Erythroblast (primary cell): Measurements from ENCODE around the gene PPP1R12B.
"Not testable (repeated sequence)": the region's sequence is repeated elsewhere in the genome, so short reads cannot be mapped to it uniquely, and the experiment has no call there.

ENCODE experiments used
- DNase-seq, 2 experiments: peaks; one replicate each; lab custom pipeline; 2025; lab: John Stamatoyannopoulos, UW
- GATA1 ChIP-seq: IDR thresholded peaks from 2 replicates; pipeline ENCODE4 v1.6.1; 2011; ENCODE audit warnings: low read depth, mild to moderate bottlenecking, control low read depth, low read length, moderate library complexity
- POLR2A ChIP-seq: IDR thresholded peaks from 2 replicates; pipeline ENCODE4 v1.6.1; 2011; ENCODE audit warnings: mild to moderate bottlenecking, low read length

The PPP1R12B gene

GRCh38 chr1:202540448-202540847 lies 191.9 kb downstream of the PPP1R12B start:
- no peak for TF ChIP-seq GATA1
- TF ChIP-seq POLR2A = no peak
- DNase-seq = no peak

DNA sequence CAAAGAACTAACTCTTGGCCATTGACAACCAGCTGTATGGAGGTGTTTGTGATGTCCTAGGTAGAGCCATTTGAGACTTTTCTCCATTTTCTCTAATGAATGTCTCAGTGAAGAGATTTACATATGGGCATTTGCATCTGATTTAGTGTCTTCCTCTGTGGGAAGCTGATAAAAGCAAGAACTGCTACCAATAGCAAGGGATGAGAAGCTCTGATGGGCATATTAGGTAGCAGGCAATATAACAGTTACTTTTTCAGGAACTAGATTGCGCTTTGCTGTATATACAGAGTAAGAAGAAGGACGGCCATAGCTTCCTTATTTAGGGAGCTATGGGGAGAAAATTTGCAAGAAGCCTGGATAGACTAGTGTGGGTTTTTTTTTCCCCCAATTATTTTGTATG lies 192.4 kb downstream of the PPP1R12B start:
- not testable (repeated sequence) for DNase-seq

- DNase-seq = not testable (repeated sequence)
These were observed 193.9 kb downstream of the PPP1R12B start for GRCh38 chr1:202542415-202542814.

DNA sequence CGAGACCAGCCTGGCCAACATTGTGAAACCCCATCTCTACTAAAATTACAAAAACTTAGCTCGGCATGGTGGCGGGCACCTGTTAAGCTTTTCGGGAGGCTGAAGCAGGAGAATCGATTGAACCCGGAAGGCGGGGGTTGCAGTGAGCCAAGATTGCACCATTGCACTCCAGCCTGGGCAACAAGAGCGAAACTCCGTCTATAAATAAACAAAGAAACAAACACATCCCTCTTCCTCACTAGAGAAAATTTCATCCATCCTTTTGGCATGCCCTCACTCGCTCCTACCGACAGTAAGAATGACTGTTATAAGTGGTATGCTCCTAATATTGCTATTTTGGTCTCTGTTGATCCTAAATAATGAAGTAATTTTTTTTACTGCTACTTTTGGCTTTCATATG lies 195.0 kb downstream of the PPP1R12B start:
- not testable (repeated sequence) for DNase-seq

DNA sequence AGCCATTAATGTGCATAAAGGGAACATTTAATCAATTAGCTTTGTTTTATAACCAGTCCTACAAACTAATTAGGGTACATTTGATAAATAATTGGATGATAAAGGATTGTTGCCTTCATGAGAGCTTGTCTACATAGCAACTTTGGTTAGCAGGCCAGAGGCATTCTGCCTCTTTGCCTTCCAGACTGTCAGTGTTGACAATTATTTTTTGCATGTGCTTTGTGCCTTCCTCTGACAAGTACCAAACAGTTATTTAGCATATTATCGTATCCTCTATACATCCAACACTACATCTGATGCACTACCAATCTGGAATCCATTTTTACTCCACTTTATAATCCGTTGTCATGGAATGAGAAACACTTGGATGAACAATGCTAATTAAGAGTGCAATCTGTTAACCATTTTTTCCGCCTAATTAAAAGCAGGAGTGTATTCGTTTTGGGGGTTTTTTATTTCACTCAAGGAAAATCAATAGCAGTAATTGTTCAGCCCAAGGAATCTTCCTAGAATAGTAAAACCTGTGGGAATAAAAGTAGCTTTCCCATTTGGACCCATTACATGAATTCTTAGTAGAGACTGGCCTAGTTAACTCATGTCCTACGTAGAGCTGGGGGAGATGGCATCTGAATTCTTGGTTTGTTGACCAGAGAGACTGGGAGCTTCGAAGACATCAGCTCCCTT lies 196.4 kb downstream of the PPP1R12B start:
- not testable (repeated sequence) for DNase-seq

DNA sequence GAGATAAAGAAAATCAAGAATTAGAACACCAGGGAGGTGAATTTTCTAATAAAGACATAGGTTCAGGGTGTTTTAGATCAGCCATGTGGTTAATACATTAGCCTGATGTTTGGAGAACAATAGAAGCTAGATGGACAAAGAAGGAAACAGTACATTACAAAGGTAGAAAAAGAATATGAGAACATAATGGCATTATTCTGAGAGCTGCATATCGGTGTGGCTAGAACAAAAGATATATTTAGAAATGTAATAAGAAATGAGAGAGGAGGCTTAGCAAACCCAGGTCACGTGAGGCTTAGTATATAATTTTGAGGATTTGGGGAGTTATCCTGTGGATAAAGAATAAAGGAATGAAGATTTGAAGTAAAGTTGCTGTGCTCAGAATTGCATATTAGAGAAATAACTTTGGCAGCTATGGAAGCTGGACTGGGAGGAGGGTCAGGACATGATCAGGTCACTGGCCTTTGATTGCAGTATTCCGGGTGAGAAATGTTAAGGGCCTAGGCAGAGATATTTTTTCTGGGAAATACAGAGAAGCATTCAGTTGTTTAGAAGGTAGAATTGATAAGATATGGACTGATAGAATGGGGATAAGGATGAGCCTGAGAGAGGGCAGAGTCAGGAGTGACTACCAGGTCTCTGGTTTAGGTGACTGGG lies 197.3 kb downstream of the PPP1R12B start:
- not testable (repeated sequence) for DNase-seq

DNA sequence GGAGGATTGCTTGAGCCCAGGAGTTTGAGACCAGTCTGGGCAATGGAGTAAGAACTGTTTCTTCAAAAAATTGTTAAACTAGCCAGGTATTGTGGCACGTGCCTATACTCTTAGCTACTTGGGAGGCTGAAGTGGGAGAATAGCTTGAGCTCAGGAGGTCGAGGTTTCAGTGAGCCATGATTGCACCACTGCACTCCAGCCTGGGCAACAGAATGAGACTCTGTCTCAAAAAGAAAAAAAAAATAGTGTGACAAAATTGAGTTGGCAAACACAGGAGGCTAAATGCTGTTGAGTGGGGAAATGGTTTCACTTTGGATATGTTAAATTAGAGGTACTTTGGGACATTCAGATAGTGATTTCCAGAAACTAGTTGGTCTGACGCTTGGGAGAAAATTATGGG lies 197.9 kb downstream of the PPP1R12B start:
- not testable (repeated sequence) for DNase-seq

DNA sequence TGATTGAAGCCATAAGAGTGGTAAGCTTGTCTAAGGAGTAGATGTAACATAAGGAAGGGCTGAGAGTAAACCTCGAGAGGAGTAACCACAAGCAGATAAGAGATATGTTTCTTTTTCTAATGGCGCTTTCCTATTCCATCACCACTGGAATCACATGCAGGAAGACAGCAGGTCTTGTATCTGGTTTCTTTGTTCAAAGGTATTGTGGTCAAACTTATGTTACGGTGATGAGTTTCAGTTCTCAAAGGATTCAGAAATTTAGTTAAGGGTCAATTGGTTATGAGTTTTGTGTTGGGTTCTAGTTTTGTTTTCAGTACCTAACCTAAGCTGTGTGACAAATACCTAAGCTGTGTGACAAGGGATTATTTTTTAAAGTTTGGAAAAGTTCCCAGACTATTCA lies 198.3 kb downstream of the PPP1R12B start:
- DNase-seq = not testable (repeated sequence)

DNA sequence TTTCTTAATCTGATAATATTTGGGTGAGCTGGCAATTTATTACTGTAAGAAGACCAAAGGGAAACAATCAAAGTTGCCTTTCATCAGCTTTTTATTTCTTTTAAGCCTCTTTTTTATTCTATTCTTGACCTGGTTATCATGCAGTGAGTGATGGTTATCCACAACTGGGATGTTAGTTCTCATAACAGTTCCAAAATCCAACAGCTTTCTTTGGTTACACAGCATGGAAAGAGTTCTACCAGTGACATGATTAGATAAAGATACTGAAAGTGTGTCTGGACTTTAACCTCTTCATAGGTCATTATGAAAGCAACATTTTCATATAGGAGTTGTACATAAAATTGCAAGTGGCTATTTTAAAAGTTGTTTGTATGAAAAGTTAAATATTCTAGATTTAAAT lies 198.7 kb downstream of the PPP1R12B start:
- DNase-seq = no peak
- no peak for TF ChIP-seq POLR2A

DNA sequence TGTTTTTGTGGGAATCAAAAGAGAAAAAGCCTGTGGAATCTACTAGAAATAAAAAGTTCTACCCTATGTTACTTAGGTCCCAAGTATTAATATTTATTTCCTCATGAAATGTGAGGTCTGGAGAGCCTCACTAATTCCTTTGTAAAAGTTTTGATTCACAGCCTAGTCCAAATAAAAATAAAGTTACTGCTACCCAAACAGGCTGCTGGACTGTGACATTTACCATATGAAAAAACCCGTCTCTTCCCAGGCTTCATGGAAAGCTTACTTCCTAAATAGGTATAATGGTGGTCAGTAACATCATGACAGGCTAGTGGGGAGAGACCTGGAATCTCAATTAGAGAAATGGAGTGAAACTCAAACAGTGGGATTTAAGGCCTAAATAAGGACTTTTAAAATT lies 201.6 kb downstream of the PPP1R12B start:
- not testable (repeated sequence) for DNase-seq

DNA sequence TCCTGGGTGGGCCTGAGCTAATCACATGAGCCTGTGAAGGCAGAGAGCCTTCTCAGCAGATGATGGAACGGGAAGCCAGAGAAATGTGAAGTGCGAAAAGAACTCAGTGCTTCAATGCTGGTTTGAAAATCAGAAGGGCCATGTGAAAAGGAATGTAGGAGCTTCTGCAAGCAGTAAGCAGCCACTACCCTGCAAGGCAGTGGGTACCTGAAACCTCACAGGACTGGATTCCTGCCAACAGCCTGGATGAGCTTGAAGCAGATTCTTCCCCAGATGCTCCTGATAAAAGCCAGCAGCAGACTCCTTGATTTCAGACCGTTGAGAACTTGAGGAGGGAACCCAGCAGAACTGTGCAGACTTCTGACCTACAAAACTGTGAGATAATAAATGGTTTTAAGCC lies 203.2 kb downstream of the PPP1R12B start:
- peak; percentile 17 to 20 for DNase-seq
- no peak for TF ChIP-seq GATA1
- no peak for TF ChIP-seq POLR2A

DNA sequence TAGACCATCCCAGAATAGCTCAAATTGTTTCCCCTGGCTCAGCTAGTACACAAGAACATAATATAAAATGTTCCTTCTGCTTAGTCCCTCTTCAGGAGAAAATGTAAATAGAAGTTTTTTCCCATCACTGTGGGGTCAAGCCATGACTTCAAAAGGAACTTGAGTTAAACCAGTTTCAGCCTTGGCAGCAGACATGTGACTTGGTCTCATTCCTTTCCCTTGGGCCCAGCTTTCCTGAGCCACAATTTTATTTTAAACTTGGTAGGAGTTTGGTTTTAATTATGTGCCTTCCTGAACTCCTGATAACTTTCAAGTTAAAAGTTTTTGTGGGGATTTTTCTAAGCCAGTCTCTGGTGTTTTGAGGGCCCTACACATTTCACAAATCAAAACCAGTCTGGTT lies 204.1 kb downstream of the PPP1R12B start:
- DNase-seq = not testable (repeated sequence)

DNA sequence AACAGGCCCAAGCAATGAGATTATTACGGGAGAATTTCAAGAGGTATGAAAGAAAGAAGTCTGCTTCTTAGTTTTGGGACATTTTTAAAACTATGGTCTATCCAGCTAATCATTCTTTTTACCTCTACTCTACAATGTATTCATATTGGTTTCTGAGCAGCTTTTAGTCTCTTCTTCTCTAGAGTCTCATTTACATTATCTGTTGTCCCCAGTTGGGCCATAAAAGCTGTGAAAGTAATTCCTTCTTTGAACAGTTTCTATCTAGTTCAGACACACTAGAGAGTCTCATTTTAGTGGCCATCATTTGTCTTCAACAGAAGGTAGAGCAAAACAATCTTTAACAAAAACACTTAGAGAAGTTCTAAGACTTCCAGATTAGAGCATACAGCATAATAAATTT lies 204.6 kb downstream of the PPP1R12B start:
- not testable (repeated sequence) for DNase-seq

GRCh38 chr1:202553560-202554038 lies 205.1 kb downstream of the PPP1R12B start:
- no peak for TF ChIP-seq GATA1
- TF ChIP-seq POLR2A = no peak
- peak; percentile 60 for DNase-seq

DNA sequence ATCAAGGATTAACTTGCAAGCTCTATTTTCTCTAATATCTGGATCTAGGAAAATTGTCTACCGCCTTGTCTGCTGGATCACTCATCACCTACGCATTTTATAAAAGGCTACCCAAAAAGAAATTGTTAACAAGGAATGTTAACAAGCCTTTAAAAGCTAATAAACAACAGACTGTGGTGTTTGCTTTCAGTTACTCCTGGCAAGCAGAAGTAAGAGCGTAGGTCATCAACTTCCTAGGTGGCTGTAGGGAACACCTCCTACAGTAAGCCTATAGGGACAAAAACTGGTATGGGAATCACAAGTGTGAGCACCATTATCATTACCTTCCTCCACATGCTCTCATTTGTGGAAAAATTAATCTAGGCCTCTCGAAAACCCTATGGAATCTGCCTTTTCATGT lies 206.1 kb downstream of the PPP1R12B start:
- not testable (repeated sequence) for DNase-seq

DNA sequence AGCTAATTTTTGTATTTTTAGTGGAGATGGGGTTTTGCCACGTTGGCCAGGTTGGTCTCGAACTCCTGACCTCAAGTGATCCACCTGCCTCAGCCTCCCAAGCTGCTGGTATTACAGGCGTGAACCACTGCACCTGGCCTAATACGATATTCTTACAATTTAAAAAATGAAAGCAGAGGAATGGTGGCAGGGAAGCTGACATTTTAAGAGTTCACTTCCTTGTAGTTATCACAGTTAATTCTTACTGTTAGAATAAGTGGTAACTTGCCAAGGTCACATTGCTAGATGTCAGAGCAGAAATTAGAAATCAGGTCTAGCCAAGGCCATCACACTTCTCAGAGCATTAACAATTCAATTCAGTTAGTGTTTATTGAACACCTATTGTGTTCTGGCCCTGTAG lies 207.5 kb downstream of the PPP1R12B start:
- not testable (repeated sequence) for DNase-seq

- DNase-seq = not testable (repeated sequence)
These were observed 209.2 kb downstream of the PPP1R12B start for GRCh38 chr1:202557662-202558061.
